B cell (primary cell): ENCODE data around the gene GPR146. TPM values are rescaled to one million over a fixed set of nuclear protein-coding genes. Genes with fewer than 3 reads are reported as not detected.

Experiments
- ATAC-seq: fragments of 200-7000 bp; cut with Tn5 transposase; one replicate; pipeline ENCODE4 v1.10.0; 2021; ENCODE audit warnings: low read depth, mild to moderate bottlenecking, moderate number of reproducible peaks, moderate library complexity
- CTCF ChIA-PET: fragments of 350-600 bp; sonication (Branson Sonifier 250); formaldehyde crosslinking; loops from one replicate; lab custom pipeline; 2021; ENCODE audit warnings: antibody characterized with exemption, inconsistent platforms; lab: Charles Lee
- POLR2A ChIA-PET: fragments of 350-600 bp; sonication (Branson Sonifier 250); formaldehyde crosslinking; loops from one replicate; lab custom pipeline; 2021; ENCODE audit warnings: antibody characterized with exemption; lab: Charles Lee
- DNase-seq: peaks from one replicate; pipeline ENCODE4 v3.0.0; 2013
- H2AFZ ChIP-seq: 2 replicates; pipeline ENCODE4 v1.6.1; 2012; ENCODE audit warnings: mild to moderate bottlenecking, low read depth, low read length; ENCODE audit not compliant: insufficient read depth, poor library complexity, severe bottlenecking
- H3K27ac ChIP-seq, 2 donors: 1 replicate in 1 of 2; 2 replicates in 1 of 2; pipeline ENCODE4 v1.5.1; 2012 to 2013; ENCODE audit warnings: low read length in 2 of 2, mild to moderate bottlenecking in 2 of 2, moderate library complexity in 1 of 2
- H3K27me3 ChIP-seq, 4 experiments: fragments of 200-600 bp in 1 of 4; sonication (generic) in 1 of 4; replicated peaks in 1 of 4; 1 replicate in 2 of 4; 2 replicates in 2 of 4; pipeline versions ENCODE4 v1.6.1 to v1.7.0; 2013 to 2016; ENCODE audit warnings: low read length in 3 of 4, mild to moderate bottlenecking in 2 of 4, mixed read lengths in 1 of 4, moderate library complexity in 1 of 4; ENCODE audit not compliant: insufficient read depth in 4 of 4, control insufficient read depth in 3 of 4; ENCODE audit errors: control extremely low read depth in 1 of 4
- H3K36me3 ChIP-seq, 2 experiments: replicated peaks in 1 of 2; 1 replicate in 1 of 2; 2 replicates in 1 of 2; pipeline versions ENCODE4 v1.6.1 to v1.7.1; 2013; ENCODE audit warnings: low read length in 1 of 2; ENCODE audit not compliant: insufficient read depth in 2 of 2, control insufficient read depth in 1 of 2; ENCODE audit errors: control extremely low read depth in 1 of 2, extremely low read depth in 1 of 2
- H3K4me1 ChIP-seq, 2 donors: fragments of 200-600 bp in 1 of 2; sonication (generic) in 1 of 2; 1 replicate in 1 of 2; 2 replicates in 1 of 2; pipeline versions ENCODE4 v1.5.1 to v1.6.1; 2013 to 2017; ENCODE audit warnings: low read length in 2 of 2; ENCODE audit not compliant: control insufficient read depth in 2 of 2, insufficient read depth in 2 of 2
- H3K4me2 ChIP-seq: replicated peaks from 2 replicates; pipeline ENCODE3; 2012; ENCODE audit warnings: mild to moderate bottlenecking, low read depth, low read length; ENCODE audit not compliant: poor library complexity, severe bottlenecking
- H3K4me3 ChIP-seq, 5 experiments: fragments of 200-600 bp in 1 of 5; sonication (generic) in 1 of 5; 1 replicate in 3 of 5; 2 replicates in 2 of 5; pipeline versions ENCODE4 v1.5.1 to v1.7.0; 2011 to 2016; ENCODE audit warnings: low read length in 4 of 5, mild to moderate bottlenecking in 4 of 5, low read depth in 2 of 5, control low read depth in 1 of 5, moderate library complexity in 1 of 5; ENCODE audit not compliant: insufficient read depth in 1 of 5; ENCODE audit errors: control extremely low read depth in 1 of 5, extremely low read depth in 1 of 5
- H3K79me2 ChIP-seq: fragments of 200-600 bp; sonication (generic); one replicate; pipeline ENCODE4 v1.6.0; 2016; ENCODE audit warnings: low read length; ENCODE audit not compliant: control insufficient read depth, insufficient read depth
- H3K9ac ChIP-seq: fragments of 200-600 bp; sonication (generic); 2 replicates; pipeline ENCODE4 v1.6.1; 2017; ENCODE audit warnings: mild to moderate bottlenecking, low read length, moderate library complexity
- H3K9me3 ChIP-seq, 3 donors: one replicate each; pipeline versions ENCODE4 v1.6.1 to v1.7.1; 2013; ENCODE audit warnings: low read length in 2 of 3; ENCODE audit not compliant: control insufficient read depth in 2 of 3, insufficient read depth in 1 of 3; ENCODE audit errors: control extremely low read depth in 1 of 3
- H4K20me1 ChIP-seq: 2 replicates; pipeline ENCODE4 v1.6.0; 2012; ENCODE audit warnings: mild to moderate bottlenecking, low read length; ENCODE audit not compliant: insufficient read depth, control insufficient read depth, poor library complexity, severe bottlenecking
- H3K27ac Mint-ChIP-seq: one replicate; pipeline ENCODE4 v1.8.0; 2021; ENCODE audit warnings: mixed read lengths
- H3K27me3 Mint-ChIP-seq: one replicate; pipeline ENCODE4 v1.8.0; 2021; ENCODE audit warnings: mixed read lengths
- H3K4me1 Mint-ChIP-seq: one replicate; pipeline ENCODE4 v1.8.0; 2021; ENCODE audit warnings: mixed read lengths
- H3K4me3 Mint-ChIP-seq: one replicate; pipeline ENCODE4 v1.8.0; 2021; ENCODE audit warnings: mixed read lengths
- H3K9me3 Mint-ChIP-seq: one replicate; pipeline ENCODE4 v1.8.0; 2022; ENCODE audit warnings: mixed read lengths; ENCODE audit not compliant: insufficient read depth
- CTCF ChIP-seq: fragments of 200-600 bp; IDR thresholded peaks from one replicate; pipeline ENCODE4 v1.8.0; 2022; ENCODE audit warnings: antibody characterized with exemption, mild to moderate bottlenecking
- EZH2 ChIP-seq: IDR thresholded peaks from 2 replicates; pipeline ENCODE4 v1.6.1; 2012; ENCODE audit warnings: borderline replicate concordance, low read depth, mild to moderate bottlenecking, moderate library complexity, low read length; ENCODE audit not compliant: insufficient read depth, poor library complexity, severe bottlenecking
- WGBS: methylation state at CpG from one replicate; pipeline ENCODE4 v1.1.5; 2013; ENCODE audit warnings: missing lambda C conversion rate; ENCODE audit not compliant: insufficient coverage; 5-methylcytosine and 5-hydroxymethylcytosine counted together
- intact Hi-C: fragments of 100-400 bp; cut with micrococcal nuclease; formaldehyde crosslinking; loops from one replicate; pipeline ENCODE4 v1.10.0; 2022
- polyA plus RNA-seq: library from polyadenylated mRNA; depleted of rRNA; stranded (reverse); fragments of >200 nt; gene quantifications from 2 replicates; pipeline ENCODE4 v1.2.3, GENCODE V29; 2012
- total RNA-seq, 2 donors: library from RNA; stranded (reverse); fragments of 120-200 nt in 1 of 2; gene quantifications; 1 replicate in 1 of 2; 2 replicates in 1 of 2; pipeline versions ENCODE4 v1.2.3 to v1.2.4, GENCODE V29; 2013 to 2022

GPR146 gene
- total and polyA plus RNA-seq, 2 donors (not counting 1 experiment from before 2014, with no cell fraction given): 4.2 to 45.4 TPM

GRCh38 chr7:994592-995308 lies 49.6 kb upstream of the GPR146 start:
- no peak overlapping the region for H3K4me3 Mint-ChIP-seq
- peak overlapping the region; percentile 71 for H3K27ac Mint-ChIP-seq
- Histone ChIP-seq H3K27ac (no peak overlapping the region), H3K9ac (no peak overlapping the region), H3K4me3 (no peak overlapping the region), H3K4me1 (peaks cover 0 to 9% of the 10 kb centered on the region in 2 donors), H4K20me1 (peaks cover 17% of the 10 kb centered on the region), H3K4me2 (no peak overlapping the region), H2AFZ (no peak overlapping the region), H3K27me3 (peaks cover 0 to 14% (median 1%) of the 10 kb centered on the region in 4 experiments), H3K9me3 (no peaks in the 10 kb centered on the region), H3K79me2 (no peaks in the 10 kb centered on the region), H3K36me3 (peaks cover 0 to 10% of the 10 kb centered on the region in 2 experiments)
- WGBS: 81% methylated on average over 22 of the region's 28 CpGs
- no peak for DNase-seq
- no peak for ATAC-seq
- no peaks in the 10 kb centered on the region for H3K9me3 Mint-ChIP-seq
- intact Hi-C loops: no loop called here
- ChIA-PET CTCF (interaction anchor here (0.8 to 10.9 kb wide), 22 partner anchors 10 to 182 kb away, joined by 3 to 496 read pairs (median 19); partner anchors contain the start of genes COX19 and GPR146), POLR2A (interaction anchor here (0.5 to 6.2 kb wide), 9 partner anchors 9 to 145 kb away, joined by 3 to 47 read pairs (median 6); no protein-coding TSS in a partner anchor)
- H3K27me3 Mint-ChIP-seq: no peaks in the 10 kb centered on the region
- peaks cover 15% of the 10 kb centered on the region for H3K4me1 Mint-ChIP-seq
- TF ChIP-seq CTCF: no peak
- no peak for TF ChIP-seq EZH2

GRCh38 chr7:995571-995970 lies 48.8 kb upstream of the GPR146 start:
- H3K4me1 Mint-ChIP-seq: peaks cover 23% of the 10 kb centered on the region
- ChIA-PET CTCF (interaction anchor here (0.8 to 10.9 kb wide), 11 partner anchors 9 to 181 kb away, joined by 3 to 496 read pairs (median 22); partner anchors contain the start of gene GPR146), POLR2A (interaction anchor here (0.6 to 6.2 kb wide), 6 partner anchors 26 to 91 kb away, joined by 3 to 47 read pairs (median 8); no protein-coding TSS in a partner anchor)
- TF ChIP-seq EZH2: no peak
- TF ChIP-seq CTCF: no peak
- Histone ChIP-seq H3K4me1 (peaks cover 0 to 17% of the 10 kb centered on the region in 2 donors), H3K4me2 (no peak overlapping the region), H3K9me3 (no peaks in the 10 kb centered on the region), H3K27me3 (peaks cover 0 to 14% (median 1%) of the 10 kb centered on the region in 4 experiments), H3K27ac (no peak overlapping the region), H3K36me3 (peaks cover 0 to 11% of the 10 kb centered on the region in 2 experiments), H2AFZ (no peak overlapping the region), H3K9ac (no peak overlapping the region), H4K20me1 (peaks cover 17% of the 10 kb centered on the region), H3K79me2 (no peaks in the 10 kb centered on the region), H3K4me3 (no peak overlapping the region)
- ATAC-seq (no peak), DNase-seq (no peak)
- intact Hi-C loops: no loop called here
- no peak overlapping the region for H3K4me3 Mint-ChIP-seq
- no peaks in the 10 kb centered on the region for H3K27me3 Mint-ChIP-seq
- no peak overlapping the region for H3K27ac Mint-ChIP-seq
- H3K9me3 Mint-ChIP-seq: no peaks in the 10 kb centered on the region
- WGBS: 95% methylated on average over 14 of the region's 14 CpGs
